GM18517 (cell line): ENCODE measurements around the gene FGF14.
"Not testable (repeated sequence)": the region's sequence is repeated elsewhere in the genome, so short reads cannot be mapped to it uniquely, and the experiment has no call there.

Source experiments
- ATAC-seq: cut with Tn5 transposase; IDR thresholded peaks from one replicate; pipeline ENCODE4 v1.9.1; 2021; ENCODE audit warnings: mild to moderate bottlenecking, moderate library complexity; ENCODE audit not compliant: unreplicated experiment

FGF14 gene

GRCh38 chr13:101880581-101880980 is 521.3 kb downstream of the FGF14 start:
- peak; percentile 62 for ATAC-seq

- no peak for ATAC-seq
These were observed 524.9 kb downstream of the FGF14 start for GRCh38 chr13:101876951-101877350.

- ATAC-seq = no peak
These were observed 526.0 kb downstream of the FGF14 start for GRCh38 chr13:101875717-101876393.

GRCh38 chr13:101875091-101875490 is 526.8 kb downstream of the FGF14 start:
- ATAC-seq = no peak

GRCh38 chr13:101869553-101869952 is 532.3 kb downstream of the FGF14 start:
- peak; percentile 86 for ATAC-seq

GRCh38 chr13:101868585-101869469 is 533.0 kb downstream of the FGF14 start:
- no peak for ATAC-seq

- no peak for ATAC-seq
These were observed 534.8 kb downstream of the FGF14 start for GRCh38 chr13:101866889-101867581.

GRCh38 chr13:101858860-101859259 is 543.0 kb downstream of the FGF14 start:
- no peak for ATAC-seq

- no peak for ATAC-seq
These were observed 555.1 kb downstream of the FGF14 start for GRCh38 chr13:101846701-101847100.

GRCh38 chr13:101846249-101846648 is 555.6 kb downstream of the FGF14 start:
- no peak for ATAC-seq

- ATAC-seq = no peak
These were observed 556.4 kb downstream of the FGF14 start for GRCh38 chr13:101845245-101846020.

GRCh38 chr13:101841698-101842097 is 560.1 kb downstream of the FGF14 start:
- ATAC-seq = no peak

- ATAC-seq = no peak
These were observed 563.5 kb downstream of the FGF14 start for GRCh38 chr13:101838323-101838722.

GRCh38 chr13:101837778-101838177 is 564.1 kb downstream of the FGF14 start:
- ATAC-seq = not testable (repeated sequence)

GRCh38 chr13:101837288-101837687 is 564.6 kb downstream of the FGF14 start:
- ATAC-seq = no peak

GRCh38 chr13:101835920-101836319 is 565.9 kb downstream of the FGF14 start:
- no peak for ATAC-seq

- ATAC-seq = no peak
These were observed 568.2 kb downstream of the FGF14 start for GRCh38 chr13:101833671-101834070.

- no peak for ATAC-seq
These were observed 571.8 kb downstream of the FGF14 start for GRCh38 chr13:101830035-101830434.

GRCh38 chr13:101829484-101829883 is 572.4 kb downstream of the FGF14 start:
- no peak for ATAC-seq

GRCh38 chr13:101828119-101828518 is 573.7 kb downstream of the FGF14 start:
- ATAC-seq = no peak

- ATAC-seq = no peak
These were observed 584.0 kb downstream of the FGF14 start for GRCh38 chr13:101817898-101818297.
